GM21576 (cell line): ENCODE measurements around the gene ALKBH4.
A peak's percentile ranks its signal among the peaks of the same experiment; 100 is the strongest.
"Not testable (repeated sequence)": the region's sequence is repeated elsewhere in the genome, so short reads cannot be mapped to it uniquely, and the experiment has no call there.

Experiments used
- ATAC-seq: cut with Tn5 transposase; IDR thresholded peaks from one replicate; pipeline ENCODE4 v1.9.1; 2021; ENCODE audit warnings: mild to moderate bottlenecking, moderate library complexity; ENCODE audit not compliant: unreplicated experiment

ALKBH4 gene

GRCh38 chr7:102455596-102455995 lies 9.1 kb downstream of the ALKBH4 start:
- ATAC-seq, result no peak

- not testable (repeated sequence) for ATAC-seq
Observed at GRCh38 chr7:102454932-102455331, 9.7 kb downstream of the ALKBH4 start.

DNA sequence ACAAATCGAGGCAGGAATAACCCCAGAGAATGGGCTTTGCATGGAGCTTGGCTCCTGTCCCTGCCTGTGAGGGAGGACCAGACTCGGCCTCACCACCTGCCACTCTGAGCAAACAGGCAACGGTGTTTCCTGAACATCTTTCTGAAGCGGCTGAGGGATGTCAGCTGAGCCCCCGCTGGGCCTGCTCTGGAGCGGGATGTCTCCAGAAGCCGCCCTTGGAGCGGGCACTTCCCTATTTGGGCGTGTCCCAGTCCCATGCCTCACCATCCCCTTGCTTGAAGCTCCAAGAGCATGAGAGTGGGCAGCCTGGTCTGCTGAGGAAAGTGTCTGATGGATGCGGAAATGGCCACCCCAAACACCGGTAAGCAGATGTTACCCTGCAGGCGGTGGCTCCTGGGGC lies 10.2 kb downstream of the ALKBH4 start:
- no peak for ATAC-seq

GRCh38 chr7:102453319-102453718 lies 11.3 kb downstream of the ALKBH4 start:
- no peak for ATAC-seq

- ATAC-seq, result no peak
Observed at GRCh38 chr7:102452451-102452850, 12.2 kb downstream of the ALKBH4 start.

GRCh38 chr7:102451371-102452054 lies 13.2 kb downstream of the ALKBH4 start:
- no peak for ATAC-seq

DNA sequence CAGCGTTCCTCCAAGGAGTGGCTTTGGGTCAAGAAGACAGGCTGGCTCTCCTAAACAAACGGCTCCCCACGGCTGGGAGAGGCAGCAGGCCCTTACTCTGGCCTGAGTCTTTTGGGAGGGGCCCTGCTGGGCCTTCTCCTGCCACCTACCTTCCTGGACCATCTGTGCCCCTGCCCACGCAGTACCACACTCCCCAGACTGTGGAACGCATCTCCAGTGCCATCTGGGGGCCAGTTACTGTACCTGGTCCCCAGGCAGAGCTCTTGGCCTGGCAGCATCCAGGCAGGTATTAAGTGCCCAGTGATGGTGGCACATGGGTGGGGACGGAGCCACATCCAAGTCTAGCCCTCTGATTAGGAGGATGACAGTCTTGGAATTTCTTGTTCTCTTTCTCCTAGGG lies 14.4 kb downstream of the ALKBH4 start:
- no peak for ATAC-seq

DNA sequence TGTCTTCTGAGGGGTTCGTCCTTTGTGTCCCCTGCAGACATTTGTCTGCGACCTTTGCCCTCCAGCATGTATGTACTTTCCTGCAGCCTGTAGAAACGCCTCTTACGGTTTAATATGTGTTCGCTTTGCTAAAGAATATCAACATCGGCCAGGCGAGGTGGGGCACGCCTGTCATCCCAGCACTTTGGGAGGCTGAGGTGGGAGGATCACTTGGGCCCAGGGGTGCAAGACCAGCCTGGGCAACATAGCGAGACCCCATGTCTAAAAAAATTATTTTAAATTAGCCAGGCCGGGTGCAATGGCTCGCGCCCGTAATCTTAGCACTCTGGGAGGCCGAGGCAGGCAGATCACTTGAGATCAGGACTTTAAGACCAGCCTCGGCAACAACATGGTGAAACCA lies 15.5 kb downstream of the ALKBH4 start:
- ATAC-seq, result no peak

GRCh38 chr7:102447311-102447710 lies 17.4 kb downstream of the ALKBH4 start:
- no peak for ATAC-seq

DNA sequence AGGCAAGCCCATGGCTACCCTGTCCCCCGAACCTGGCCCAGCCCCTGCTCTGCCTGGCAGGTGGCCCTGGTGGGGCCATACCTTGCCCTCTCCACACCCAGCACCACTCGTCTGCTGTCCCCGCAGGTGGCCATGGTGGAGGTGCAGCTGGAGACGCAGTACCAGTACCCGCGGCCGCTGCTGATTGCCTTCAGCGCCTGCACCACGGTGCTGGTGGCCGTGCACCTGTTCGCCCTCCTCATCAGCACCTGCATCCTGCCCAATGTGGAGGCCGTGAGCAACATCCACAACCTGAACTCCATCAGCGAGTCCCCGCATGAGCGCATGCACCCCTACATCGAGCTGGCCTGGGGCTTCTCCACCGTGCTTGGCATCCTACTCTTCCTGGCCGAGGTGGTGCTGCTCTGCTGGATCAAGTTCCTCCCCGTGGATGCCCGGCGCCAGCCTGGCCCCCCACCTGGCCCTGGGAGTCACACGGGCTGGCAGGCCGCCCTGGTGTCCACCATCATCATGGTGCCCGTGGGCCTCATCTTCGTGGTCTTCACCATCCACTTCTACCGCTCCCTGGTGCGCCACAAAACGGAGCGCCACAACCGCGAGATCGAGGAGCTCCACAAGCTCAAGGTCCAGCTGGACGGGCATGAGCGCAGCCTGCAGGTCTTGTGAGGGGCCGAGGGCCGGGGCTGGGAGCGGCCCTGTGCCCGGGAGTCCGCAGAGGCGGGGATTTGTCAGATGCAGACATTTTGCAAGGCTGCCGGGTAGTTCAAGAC lies 18.1 kb downstream of the ALKBH4 start:
- ATAC-seq, result no peak

DNA sequence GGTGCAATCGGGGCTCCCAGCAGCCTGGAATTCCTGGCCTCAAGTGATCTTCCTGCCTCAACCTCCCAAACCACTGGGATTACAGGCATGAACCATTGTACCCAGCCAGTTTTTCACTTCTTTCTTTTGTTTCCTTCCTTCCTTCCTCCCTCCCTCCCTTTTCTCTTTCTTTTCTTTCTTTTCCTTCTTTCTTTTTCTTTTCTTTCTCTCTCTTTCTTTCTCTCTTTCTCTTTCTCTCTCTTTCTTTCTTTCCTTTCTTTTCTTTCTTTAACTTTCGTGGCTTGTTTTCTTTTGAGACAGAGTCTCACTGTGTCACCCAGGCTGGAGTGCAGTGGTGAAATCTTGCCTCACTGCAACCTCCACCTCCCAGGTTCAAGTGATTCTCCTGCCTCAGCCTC lies 19.0 kb downstream of the ALKBH4 start:
- ATAC-seq, result no peak

- peak; percentile 49 for ATAC-seq
Observed at GRCh38 chr7:102444961-102445673, 19.5 kb downstream of the ALKBH4 start.

- ATAC-seq, result no peak
Observed at GRCh38 chr7:102439963-102440795, 24.5 kb downstream of the ALKBH4 start.

DNA sequence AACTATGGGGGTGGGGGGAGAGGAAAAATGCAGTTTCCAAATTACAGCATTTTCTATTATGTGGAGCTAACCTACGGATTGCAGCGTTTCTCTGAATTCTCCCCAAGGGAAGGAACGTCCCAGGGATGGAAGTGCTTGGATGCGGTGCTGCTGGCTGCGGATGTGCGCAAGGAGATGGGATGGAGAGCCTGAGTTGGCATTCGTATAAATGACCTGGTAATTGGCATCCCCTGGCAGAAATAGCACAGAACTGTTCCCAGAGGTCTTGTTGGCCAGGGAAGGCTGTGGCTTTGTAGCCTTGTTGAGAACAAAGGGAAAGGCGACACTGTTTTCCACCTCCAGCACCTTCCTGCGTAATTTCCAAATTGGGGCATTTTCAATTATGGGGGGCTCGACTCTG lies 28.5 kb downstream of the ALKBH4 start:
- no peak for ATAC-seq

DNA sequence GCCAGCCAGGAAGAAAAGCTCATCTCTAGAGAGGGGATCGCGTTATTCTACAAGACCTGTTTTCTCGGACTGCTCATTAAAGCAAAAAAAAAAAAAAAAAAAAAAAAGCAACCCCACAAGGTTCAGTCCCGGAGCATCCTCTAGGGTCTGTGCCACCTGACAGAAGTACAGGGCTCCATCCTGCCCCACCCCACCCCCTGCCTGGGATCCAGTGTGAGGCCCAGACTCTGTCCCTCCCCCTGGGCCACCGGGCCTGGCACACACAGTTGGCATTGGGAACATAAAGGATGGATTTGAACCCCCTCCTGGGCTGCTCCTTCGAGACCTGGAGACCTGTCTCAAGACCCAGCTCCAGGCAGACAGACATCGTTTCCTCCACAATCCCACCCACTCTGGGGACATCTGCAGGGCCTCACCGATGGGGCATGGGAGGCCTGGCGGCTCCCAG lies 30.6 kb downstream of the ALKBH4 start:
- no peak for ATAC-seq

- no peak for ATAC-seq
Observed at GRCh38 chr7:102433219-102434038, 31.2 kb downstream of the ALKBH4 start, which contains the start of gene ORAI2. Gene ORAI2 (plus strand): TSS chr7:102433575. CDS start chr7:102438957, 5,382 bp downstream.

- no peak for ATAC-seq
Observed at GRCh38 chr7:102432442-102433218, 32.0 kb downstream of the ALKBH4 start.

DNA sequence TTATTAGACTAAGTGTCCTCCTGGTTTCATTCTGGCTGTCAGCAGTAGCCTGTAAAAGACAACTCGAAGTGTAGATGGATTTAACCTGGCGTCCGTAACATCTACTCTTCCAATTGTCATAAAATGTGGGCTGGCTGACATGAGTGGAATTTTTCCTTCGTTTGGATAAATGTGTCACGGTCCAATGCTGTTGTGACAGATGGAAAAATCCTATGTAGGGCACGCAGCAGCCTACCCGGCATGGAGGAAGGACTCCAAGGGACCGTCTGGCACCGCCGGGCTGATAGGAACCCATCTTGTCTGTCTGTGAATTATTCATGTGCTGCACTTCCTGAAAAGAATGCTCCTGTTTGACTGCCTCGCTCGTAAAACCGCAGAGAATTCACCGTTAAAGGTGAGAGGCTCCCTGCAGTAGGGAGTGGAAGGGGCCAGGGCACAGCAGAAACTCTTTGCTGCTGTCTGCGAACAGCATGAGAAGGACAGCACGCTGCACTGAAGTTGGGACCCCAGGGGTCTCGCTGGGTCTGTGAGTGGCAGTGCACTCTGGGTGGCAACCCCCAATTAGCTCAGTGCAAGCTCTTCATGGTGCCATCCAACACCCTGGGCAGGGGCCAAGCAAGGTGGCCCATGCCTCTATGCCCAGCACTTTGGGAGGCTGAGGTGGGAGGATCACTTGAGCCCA lies 32.9 kb downstream of the ALKBH4 start:
- peak; percentile 39 for ATAC-seq
